HG03135 (cell line): ENCODE data around the gene RANGRF.

Source experiments
- ATAC-seq: cut with Tn5 transposase; IDR thresholded peaks from one replicate; pipeline ENCODE4 v1.9.1; 2021; ENCODE audit warnings: mild to moderate bottlenecking, moderate library complexity; ENCODE audit not compliant: unreplicated experiment

RANGRF gene

DNA sequence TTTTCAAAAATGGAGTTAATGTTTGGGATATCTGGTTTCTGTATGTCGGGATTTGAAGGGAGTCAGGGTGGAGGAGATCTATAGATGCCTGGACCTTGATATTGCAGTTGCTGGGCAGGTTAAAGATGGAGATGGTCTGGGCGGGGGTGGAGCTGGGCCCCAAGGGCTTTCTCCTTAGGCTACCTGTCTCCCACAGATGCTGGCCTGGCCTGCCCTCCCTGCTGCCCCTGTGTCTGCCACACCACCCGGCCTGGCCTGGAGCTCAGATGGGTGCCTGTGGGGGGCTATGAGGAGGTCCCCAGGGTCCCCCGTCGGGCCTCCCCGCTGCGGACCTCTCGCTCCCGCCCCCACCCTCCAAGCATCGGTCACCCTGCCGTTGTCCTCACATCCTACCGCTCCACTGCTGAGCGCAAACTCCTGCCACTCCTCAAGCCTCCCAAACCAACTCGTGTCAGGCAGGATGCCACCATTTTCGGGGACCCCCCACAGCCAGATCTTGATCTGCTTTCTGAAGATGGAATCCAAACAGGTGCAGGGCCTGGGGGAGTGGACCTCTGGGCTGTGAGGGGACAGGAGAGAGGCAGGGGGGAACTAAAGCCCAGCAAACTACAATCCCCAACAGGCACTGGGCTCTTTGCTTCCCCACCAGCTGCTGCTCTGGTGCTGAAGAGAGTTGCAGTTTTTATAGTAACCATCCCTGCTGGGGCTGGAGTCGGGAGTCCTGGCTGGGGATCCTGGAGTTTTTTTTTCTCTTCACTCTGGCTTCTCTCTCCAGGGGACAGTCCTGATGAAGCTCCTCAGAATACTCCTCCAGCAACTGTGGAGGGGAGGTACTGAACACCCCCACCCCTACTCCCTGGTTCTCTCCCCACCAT is 24.5 kb downstream of the RANGRF start:
- ATAC-seq, result no peak

GRCh38 chr17:8314797-8315763 is 26.6 kb downstream of the RANGRF start:
- no peak for ATAC-seq

DNA sequence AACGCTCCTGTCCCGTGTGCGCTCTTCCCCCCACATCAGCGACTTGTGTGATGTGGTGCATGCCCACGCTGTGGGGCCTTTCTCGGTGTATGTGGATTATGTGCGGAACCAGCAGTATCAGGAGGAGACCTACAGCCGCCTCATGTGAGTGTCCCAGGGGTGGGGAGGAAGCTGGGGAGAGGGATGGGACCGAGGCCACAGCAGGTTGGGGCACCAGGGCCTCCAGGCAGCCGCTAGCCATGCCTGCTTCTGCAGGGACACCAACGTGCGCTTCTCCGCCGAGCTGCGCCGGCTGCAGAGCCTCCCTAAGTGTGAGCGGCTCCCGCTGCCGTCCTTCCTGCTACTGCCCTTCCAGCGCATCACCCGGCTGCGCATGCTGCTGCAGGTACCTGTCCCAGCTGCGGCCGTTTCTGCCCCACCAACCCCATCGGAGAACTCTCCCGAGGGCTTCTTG is 27.3 kb downstream of the RANGRF start:
- ATAC-seq, result no peak

GRCh38 chr17:8318010-8318935 is 29.8 kb downstream of the RANGRF start:
- ATAC-seq, result no peak

- no peak for ATAC-seq
Observed at GRCh38 chr17:8320262-8320661, 31.8 kb downstream of the RANGRF start.

DNA sequence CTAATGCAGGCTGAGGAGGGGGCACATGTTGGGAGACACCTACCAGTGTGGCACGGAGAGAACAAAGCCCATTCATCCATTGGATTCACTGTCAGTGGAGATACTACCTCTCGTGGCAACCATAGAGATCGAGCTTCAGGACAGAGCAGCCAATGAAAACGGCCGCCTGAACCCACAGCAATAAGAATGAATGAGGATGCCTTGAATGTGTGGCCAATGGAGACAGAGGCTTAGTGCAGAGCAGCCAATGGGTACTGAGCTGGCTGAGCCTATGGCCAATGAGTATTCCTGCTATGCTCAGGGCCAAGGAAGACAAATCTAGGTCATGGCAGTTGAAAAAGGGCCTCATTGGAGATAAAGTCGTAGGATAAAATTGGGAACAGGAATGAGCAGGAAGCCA is 32.5 kb downstream of the RANGRF start:
- ATAC-seq, result no peak

- no peak for ATAC-seq
Observed at GRCh38 chr17:8322061-8322460, 33.6 kb downstream of the RANGRF start.

DNA sequence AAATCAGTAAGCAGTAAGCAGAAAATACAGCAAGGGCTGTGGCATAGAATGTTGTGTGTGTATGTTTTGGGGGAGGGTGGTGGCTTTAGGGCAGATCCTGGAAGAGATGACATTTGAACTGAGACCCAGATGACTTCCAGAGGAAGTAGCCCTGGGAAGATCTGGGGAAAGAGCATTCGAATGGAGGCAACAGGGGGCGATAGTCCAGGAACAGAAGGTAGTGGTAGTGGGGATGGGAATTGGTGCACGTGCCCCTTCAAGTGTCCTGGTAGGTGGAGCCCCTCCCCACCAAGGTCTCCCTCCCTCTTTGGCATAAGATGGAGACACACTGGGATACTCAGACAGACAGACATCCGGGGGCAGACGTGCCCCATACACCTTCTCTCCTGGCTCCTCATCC is 35.7 kb downstream of the RANGRF start:
- ATAC-seq, result no peak

GRCh38 chr17:8324923-8325322 is 36.5 kb downstream of the RANGRF start:
- ATAC-seq, result no peak

- no peak for ATAC-seq
Observed at GRCh38 chr17:8326511-8327302, 38.2 kb downstream of the RANGRF start.

DNA sequence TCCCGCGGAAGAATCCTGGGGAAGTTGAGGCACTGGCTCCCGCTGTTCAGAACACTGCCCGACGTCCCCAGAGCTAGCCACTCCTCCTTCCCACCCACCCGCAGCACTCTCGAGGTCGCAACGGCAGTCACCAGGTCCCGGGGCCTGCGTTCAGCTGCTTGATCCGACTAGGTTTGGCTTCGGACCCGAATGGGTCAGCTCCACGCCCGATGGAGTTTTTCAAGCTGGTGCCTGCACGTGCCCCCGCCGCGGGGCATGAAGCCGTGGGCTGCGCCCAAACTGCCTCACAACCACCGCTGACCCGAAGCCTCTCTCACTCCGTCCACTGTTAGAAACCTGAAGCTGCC is 38.8 kb downstream of the RANGRF start:
- ATAC-seq, result no peak

GRCh38 chr17:8332128-8332527 is 43.7 kb downstream of the RANGRF start:
- ATAC-seq, result no peak

GRCh38 chr17:8332688-8333087 is 44.2 kb downstream of the RANGRF start:
- no peak for ATAC-seq

- ATAC-seq, result no peak
Observed at GRCh38 chr17:8333281-8333680, 44.8 kb downstream of the RANGRF start.

DNA sequence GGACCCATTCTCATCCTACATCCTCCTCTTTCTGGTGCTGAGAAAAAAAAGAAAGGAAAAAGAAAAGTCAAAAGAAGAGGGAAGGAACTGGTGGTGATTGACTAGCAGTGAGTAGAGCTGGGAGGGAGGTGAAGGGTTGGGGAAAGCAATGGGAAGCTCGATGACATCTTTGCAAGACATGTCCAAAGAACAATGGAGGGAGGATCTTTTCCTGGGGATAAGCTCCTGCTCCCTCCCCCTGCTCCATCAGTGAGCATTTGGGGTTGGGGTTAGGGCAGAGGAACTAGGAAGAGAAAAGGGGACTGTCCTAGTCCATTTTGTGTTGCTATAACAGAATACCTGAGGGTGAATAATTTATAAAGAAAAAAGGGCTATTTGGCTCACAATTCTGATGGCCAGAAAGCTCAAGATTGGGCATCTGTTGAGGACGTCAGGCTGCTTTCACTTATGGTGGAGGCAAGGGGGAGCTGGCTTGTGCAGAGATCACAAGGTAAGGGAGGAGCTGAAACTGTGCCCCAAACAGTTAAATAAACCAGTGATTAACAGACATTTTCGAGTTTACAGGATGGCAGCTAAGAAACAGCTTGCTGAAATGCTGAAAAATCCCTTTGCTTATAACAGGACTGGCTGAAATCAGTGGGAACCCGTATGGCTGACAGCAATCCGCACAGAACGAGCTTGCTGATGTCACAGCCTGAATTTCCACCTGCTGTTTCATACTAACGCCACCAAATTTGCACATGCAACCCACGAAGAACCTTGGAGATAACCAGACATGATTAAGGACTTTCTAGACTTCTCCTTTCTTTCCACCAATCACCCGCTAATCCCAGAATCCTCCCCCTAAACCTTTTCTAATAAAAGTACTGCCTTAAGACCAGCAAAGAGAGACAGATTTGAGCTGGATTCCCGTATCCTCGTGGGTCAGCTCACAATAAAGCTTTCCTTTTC is 49.6 kb downstream of the RANGRF start:
- no peak for ATAC-seq

GRCh38 chr17:8338753-8339140 is 50.3 kb downstream of the RANGRF start:
- no peak for ATAC-seq

GRCh38 chr17:8339540-8339939 is 51.1 kb downstream of the RANGRF start, which contains the start of gene ODF4:
TSS of gene ODF4 (plus strand) at chr17:8339840. CDS start at chr17:8340052, 212 bp downstream.
- no peak for ATAC-seq
